ENCODE results near the gene SLC22A23. TPM values are rescaled to one million over a fixed set of nuclear protein-coding genes. Genes with fewer than 3 reads are reported as not detected.

Gene SLC22A23
- total RNA-seq, 4 donors from 2014 or later = 8.3 to 22.5 (median 12.8) TPM

DNA sequence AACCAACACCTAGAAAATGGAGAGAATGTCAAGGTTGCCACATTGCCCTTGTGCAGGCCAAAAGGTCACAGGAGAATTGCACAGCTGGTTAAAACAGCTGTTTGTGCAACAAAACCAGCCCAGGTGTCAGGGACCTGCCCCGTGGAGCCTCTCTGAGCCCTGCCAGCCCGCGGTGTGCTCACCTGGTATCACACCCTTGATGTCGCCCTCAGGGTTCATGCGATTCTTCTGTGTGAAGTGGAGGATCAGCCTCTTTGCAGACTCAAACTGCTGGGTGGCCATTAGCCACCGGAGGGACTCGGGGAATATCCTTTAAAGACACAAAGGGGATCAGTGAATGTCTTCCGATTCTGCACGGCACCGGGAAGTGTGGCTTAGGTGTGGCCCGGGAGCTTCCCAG lies 158.9 kb downstream of the SLC22A23 start:
- ATAC-seq (ENCODE audit: low FRiP score) (no peak), DNase-seq (ENCODE audit: low spot score) (no peak)

DNA sequence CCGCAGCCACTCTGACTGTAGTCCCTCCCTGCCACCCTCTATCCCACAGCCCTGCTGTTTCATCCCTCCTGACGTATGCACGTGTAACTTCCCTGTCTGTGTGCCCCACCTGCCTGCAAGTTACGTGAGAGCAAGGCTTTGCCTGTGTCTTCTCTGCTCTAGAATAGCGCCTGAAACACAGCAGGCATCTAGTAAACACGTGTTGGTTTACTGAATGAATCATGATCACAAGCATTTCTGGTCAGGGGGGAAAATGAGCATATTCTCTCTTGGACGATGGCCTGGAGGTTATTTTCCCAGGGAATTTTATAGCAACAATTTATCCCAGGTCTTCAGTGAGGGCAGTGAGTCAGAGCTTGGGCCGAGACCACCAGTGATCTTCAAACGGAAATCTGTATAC lies 159.8 kb downstream of the SLC22A23 start:
- TF ChIP-seq, protein P1, sequence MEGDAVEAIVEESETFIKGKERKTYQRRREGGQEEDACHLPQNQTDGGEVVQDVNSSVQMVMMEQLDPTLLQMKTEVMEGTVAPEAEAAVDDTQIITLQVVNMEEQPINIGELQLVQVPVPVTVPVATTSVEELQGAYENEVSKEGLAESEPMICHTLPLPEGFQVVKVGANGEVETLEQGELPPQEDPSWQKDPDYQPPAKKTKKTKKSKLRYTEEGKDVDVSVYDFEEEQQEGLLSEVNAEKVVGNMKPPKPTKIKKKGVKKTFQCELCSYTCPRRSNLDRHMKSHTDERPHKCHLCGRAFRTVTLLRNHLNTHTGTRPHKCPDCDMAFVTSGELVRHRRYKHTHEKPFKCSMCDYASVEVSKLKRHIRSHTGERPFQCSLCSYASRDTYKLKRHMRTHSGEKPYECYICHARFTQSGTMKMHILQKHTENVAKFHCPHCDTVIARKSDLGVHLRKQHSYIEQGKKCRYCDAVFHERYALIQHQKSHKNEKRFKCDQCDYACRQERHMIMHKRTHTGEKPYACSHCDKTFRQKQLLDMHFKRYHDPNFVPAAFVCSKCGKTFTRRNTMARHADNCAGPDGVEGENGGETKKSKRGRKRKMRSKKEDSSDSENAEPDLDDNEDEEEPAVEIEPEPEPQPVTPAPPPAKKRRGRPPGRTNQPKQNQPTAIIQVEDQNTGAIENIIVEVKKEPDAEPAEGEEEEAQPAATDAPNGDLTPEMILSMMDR (IDR thresholded peaks at IDR 0.05) = no peak
- DNase-seq (ENCODE audit: low spot score) (no peak), ATAC-seq (ENCODE audit: low FRiP score) (no peak)

More for the DNA sequence above, 158.9 kb downstream of the SLC22A23 start:
- TF ChIP-seq, protein P1 (IDR thresholded peaks at IDR 0.05) = no peak

DNA sequence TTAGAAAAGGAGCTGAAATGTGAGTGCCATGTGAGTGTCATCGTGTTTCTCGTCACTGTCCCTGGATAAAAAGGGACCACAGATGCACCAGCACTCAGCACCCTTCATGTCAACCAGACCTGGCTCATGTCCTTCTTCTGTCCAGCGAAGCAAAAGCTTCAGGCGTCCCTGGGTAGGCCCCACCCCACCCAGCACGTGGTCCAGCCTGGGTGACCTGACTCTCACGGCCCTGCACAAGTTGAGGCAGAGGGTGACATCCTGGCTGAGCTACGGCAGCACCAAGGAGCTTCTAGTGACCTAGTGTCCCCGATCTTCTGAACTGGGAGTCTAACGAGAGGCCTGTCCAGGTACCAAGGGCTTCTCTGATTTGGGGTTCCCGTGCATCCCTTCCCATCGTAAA lies 160.3 kb downstream of the SLC22A23 start:
- TF ChIP-seq, protein P1 (IDR thresholded peaks at IDR 0.05) = no peak
- DNase-seq (ENCODE audit: low spot score) (no peak), ATAC-seq (ENCODE audit: low FRiP score) (no peak)

DNA sequence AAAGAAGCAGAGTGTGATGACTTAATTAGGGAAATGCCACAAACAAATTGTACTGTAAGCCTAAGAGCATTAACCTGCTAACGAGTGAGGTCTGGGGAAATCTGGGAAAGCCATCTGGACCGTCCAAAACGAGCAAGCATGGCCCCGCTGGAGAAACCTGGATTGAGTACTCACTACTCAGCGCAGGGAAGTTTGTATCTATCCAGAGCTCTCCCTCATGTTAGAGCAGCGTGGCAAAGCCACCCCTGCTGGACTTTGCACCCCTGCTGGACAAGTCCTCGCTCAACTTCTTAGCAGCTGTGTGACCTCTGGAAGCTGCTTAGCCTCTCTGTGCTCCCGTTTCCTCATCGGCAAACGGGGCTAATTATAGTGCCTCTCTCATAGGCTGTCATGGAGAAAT lies 160.8 kb downstream of the SLC22A23 start:
- TF ChIP-seq, protein P1 (IDR thresholded peaks at IDR 0.05) = no peak
- ATAC-seq (ENCODE audit: low FRiP score) (no peak), DNase-seq (ENCODE audit: low spot score) (no peak)

DNA sequence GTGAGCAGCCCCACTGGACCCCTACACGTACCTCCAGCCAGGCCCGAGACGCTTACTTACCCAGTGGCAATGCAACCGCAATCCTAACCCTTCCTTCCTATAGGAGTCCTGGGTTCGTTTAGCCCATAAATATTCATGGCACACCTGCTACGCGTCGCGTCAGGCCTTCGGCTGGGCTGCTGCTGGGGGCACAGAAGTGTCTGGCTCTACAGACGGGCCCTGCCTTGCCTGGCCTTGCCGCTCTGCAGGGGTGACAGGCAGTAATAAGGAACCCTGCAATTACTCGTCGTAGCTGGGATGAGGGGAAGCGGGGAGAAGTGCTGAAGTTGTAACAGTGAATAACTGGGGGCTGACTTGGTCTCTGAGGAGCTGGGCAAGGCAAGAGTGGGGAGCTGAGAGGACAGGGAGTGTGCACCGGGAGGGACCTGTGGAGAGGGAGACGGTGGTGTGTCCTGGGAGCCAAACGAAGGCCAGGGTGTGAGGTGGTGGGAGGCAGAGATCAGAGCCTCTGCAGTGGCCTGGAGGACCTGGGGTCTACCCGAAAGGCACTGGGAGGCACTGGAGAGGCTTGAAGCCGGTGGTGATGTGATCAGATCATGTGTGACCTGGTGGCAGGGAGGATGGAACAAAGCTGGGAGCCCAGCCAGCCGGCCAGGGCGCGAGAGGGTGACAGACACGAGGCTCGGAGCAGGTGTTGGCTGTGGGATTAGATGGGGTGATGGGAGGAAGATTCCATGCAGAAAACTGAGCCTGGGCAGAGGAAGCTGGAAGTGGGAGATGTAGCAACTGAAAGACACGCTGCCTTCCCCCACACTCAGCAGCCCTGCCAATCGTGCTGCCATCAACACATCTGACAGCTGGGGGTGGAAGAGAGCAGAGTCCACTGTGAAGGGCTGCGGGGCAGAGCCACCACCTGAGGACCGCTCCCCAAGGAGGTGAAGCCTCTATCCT lies 161.7 kb downstream of the SLC22A23 start:
- DNase-seq (ENCODE audit: low spot score) (no peak), ATAC-seq (ENCODE audit: low FRiP score) (no peak)
- TF ChIP-seq, protein P1 (IDR thresholded peaks at IDR 0.05) = no peak

DNA sequence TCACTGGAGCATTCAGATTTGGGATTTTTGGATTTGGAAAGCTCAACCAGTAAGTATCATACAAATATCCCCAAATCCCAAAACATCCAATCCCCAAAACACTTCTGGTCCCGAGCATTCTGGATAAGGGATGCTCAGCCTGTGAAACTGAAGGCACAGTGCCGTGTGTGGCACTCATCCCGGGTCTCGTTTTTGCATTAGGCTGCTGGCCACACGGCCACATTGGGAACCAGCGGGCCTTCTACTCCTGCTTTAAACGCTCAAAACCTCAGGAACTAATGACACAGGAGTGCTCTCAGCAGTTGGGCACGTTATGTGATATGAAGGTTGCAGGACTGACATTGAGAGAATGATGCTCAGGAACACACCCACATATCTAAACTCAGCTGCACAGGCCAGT lies 162.5 kb downstream of the SLC22A23 start:
- no peak for ATAC-seq (ENCODE audit: low FRiP score)
- DNase-seq (ENCODE audit: low spot score) = no peak
- TF ChIP-seq, protein P1 (IDR thresholded peaks at IDR 0.05) = no peak

Measured in omental fat pad (tissue), 4 donors.